Neural cell (in vitro differentiated cells): ENCODE data around the gene NOL11.

Experiments
- EP300 ChIP-seq: fragments of 450-650 bp; conservative IDR thresholded peaks from 2 replicates; pipeline ENCODE4 v1.6.1; 2014; ENCODE audit warnings: antibody characterized with exemption, mild to moderate bottlenecking, moderate library complexity; ENCODE audit not compliant: poor library complexity, severe bottlenecking
- EZH2 ChIP-seq: fragments of 200-600, 300-800 bp; shearing (Covaris generic), sonication (generic); IDR thresholded peaks from 2 replicates; pipeline ENCODE4 v1.6.1; 2014; ENCODE audit warnings: antibody characterized with exemption, low read length, borderline replicate concordance, mild to moderate bottlenecking; ENCODE audit not compliant: insufficient read depth, poor library complexity, severe bottlenecking
- MXI1 ChIP-seq: fragments of 450-650 bp; conservative IDR thresholded peaks from 2 replicates; pipeline ENCODE4 v1.6.1; 2014; ENCODE audit warnings: antibody characterized with exemption, mild to moderate bottlenecking; ENCODE audit not compliant: poor library complexity, severe bottlenecking
- TF ChIP-seq, protein P1 (sequence below): fragments of 450-650 bp; IDR thresholded peaks from 2 replicates; pipeline ENCODE4 v1.5.1; 2014; ENCODE audit warnings: antibody characterized with exemption, mild to moderate bottlenecking, moderate library complexity; ENCODE audit not compliant: poor library complexity, severe bottlenecking
- TF ChIP-seq, protein P2 (sequence below): IDR thresholded peaks from 2 replicates; pipeline ENCODE4 v1.6.1; 2012; ENCODE audit warnings: borderline replicate concordance

DNA sequence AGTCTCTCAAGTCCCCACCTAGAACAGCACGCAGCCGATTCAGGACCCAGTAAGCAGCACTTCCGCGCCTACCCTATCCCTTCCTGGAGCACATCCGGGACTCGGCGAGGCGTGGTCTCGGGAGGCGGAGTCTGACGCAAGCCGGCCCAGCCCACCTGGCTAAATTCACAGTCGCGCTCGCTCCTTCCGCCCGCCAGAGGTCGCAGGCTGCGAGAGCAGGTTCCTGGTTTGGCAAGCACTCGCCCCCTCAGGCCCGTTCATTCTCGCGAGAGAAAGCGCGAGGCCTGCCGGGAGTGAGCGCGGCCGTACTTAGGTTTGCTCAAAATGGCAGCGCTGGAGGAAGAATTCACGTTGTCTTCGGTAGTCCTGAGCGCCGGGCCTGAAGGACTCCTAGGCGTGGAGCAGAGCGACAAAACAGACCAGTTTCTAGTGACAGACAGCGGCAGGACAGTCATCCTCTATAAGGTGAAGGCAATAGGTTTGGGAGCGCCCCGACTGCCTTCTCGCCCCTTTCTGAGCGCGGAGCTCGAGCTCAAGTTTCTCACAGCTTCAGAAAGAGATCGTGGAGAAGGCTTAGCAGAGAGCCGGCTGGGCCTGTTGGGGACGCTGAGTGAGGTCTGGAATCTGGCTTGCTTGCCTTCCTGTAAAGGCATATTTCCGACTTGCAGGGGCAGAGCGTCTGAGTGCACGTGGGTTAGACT is at the start of gene NOL11:
- TF ChIP-seq EP300 (no peak), EZH2 (no peak), MXI1 (peak; percentile 98)
- TF ChIP-seq, protein P1, sequence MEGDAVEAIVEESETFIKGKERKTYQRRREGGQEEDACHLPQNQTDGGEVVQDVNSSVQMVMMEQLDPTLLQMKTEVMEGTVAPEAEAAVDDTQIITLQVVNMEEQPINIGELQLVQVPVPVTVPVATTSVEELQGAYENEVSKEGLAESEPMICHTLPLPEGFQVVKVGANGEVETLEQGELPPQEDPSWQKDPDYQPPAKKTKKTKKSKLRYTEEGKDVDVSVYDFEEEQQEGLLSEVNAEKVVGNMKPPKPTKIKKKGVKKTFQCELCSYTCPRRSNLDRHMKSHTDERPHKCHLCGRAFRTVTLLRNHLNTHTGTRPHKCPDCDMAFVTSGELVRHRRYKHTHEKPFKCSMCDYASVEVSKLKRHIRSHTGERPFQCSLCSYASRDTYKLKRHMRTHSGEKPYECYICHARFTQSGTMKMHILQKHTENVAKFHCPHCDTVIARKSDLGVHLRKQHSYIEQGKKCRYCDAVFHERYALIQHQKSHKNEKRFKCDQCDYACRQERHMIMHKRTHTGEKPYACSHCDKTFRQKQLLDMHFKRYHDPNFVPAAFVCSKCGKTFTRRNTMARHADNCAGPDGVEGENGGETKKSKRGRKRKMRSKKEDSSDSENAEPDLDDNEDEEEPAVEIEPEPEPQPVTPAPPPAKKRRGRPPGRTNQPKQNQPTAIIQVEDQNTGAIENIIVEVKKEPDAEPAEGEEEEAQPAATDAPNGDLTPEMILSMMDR: peak; percentile 100
- TF ChIP-seq, protein P2, sequence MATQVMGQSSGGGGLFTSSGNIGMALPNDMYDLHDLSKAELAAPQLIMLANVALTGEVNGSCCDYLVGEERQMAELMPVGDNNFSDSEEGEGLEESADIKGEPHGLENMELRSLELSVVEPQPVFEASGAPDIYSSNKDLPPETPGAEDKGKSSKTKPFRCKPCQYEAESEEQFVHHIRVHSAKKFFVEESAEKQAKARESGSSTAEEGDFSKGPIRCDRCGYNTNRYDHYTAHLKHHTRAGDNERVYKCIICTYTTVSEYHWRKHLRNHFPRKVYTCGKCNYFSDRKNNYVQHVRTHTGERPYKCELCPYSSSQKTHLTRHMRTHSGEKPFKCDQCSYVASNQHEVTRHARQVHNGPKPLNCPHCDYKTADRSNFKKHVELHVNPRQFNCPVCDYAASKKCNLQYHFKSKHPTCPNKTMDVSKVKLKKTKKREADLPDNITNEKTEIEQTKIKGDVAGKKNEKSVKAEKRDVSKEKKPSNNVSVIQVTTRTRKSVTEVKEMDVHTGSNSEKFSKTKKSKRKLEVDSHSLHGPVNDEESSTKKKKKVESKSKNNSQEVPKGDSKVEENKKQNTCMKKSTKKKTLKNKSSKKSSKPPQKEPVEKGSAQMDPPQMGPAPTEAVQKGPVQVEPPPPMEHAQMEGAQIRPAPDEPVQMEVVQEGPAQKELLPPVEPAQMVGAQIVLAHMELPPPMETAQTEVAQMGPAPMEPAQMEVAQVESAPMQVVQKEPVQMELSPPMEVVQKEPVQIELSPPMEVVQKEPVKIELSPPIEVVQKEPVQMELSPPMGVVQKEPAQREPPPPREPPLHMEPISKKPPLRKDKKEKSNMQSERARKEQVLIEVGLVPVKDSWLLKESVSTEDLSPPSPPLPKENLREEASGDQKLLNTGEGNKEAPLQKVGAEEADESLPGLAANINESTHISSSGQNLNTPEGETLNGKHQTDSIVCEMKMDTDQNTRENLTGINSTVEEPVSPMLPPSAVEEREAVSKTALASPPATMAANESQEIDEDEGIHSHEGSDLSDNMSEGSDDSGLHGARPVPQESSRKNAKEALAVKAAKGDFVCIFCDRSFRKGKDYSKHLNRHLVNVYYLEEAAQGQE: peak; percentile 93
